OCI-LY7 (cell line): ENCODE data around the gene BMP3.

Experiments
- CTCF ChIP-seq: fragments of 200-600 bp; sonication (generic); conservative IDR thresholded peaks from 2 replicates; pipeline ENCODE4 v1.5.1; 2014; ENCODE audit warnings: mild to moderate bottlenecking, antibody characterized with exemption, low read length, moderate library complexity, mixed read lengths
- EZH2phosphoT487 ChIP-seq: fragments of 200-600 bp; sonication (generic); IDR thresholded peaks from 2 replicates; pipeline ENCODE4 v1.6.1; 2018; ENCODE audit warnings: low read depth, borderline replicate concordance, mild to moderate bottlenecking, mixed run types, antibody characterized with exemption, low read length, moderate library complexity, mixed read lengths

GRCh38 chr4:81058621-81059020 lies 28.1 kb downstream of the BMP3 start:
- TF ChIP-seq CTCF = no peak
- no peak for TF ChIP-seq EZH2phosphoT487
